Fibroblast of lung (primary cell): ENCODE measurements around the gene POGLUT3. TPM values are rescaled to one million over a fixed set of nuclear protein-coding genes. Genes with fewer than 3 reads are reported as not detected.

ENCODE experiments used
- DNase-seq, 2 donors: peaks; one replicate each; pipeline versions ENCODE4 v3.0.0 to v3.0.0-alpha.2; 2010; ENCODE audit warnings: low read depth in 2 of 2
- H2AFZ ChIP-seq: 2 replicates; pipeline ENCODE4 v1.5.1; 2012; ENCODE audit warnings: low read length, control low read depth, inconsistent platforms
- H3K27ac ChIP-seq: 2 replicates; pipeline ENCODE4 v1.5.1; 2011; ENCODE audit warnings: low read length, control low read depth; ENCODE audit not compliant: insufficient read depth
- H3K27me3 ChIP-seq: 2 replicates; pipeline ENCODE4 v1.5.1; 2011; ENCODE audit warnings: mild to moderate bottlenecking, low read length; ENCODE audit not compliant: control insufficient read depth, insufficient read depth
- H3K36me3 ChIP-seq: 2 replicates; pipeline ENCODE4 v1.5.1; 2011; ENCODE audit warnings: low read length; ENCODE audit not compliant: control insufficient read depth, insufficient read depth
- H3K4me1 ChIP-seq: 2 replicates; pipeline ENCODE4 v1.5.1; 2011; ENCODE audit warnings: low read length; ENCODE audit not compliant: control insufficient read depth, insufficient read depth; ENCODE audit errors: extremely low read depth
- H3K4me2 ChIP-seq: 2 replicates; pipeline ENCODE4 v1.5.1; 2011; ENCODE audit warnings: low read length, control low read depth; ENCODE audit not compliant: insufficient read depth; ENCODE audit errors: extremely low read depth
- H3K4me3 ChIP-seq, 4 experiments: fragments of 200-600 bp in 1 of 4; sonication (generic) in 1 of 4; replicated peaks in 1 of 4; 2 replicates each; pipeline ENCODE4 v1.5.1; 2011 to 2016; ENCODE audit warnings: low read length in 4 of 4, low read depth in 3 of 4, mild to moderate bottlenecking in 3 of 4, control low read depth in 2 of 4, inconsistent platforms in 1 of 4, mixed read lengths in 1 of 4; ENCODE audit not compliant: insufficient read depth in 1 of 4; ENCODE audit errors: control extremely low read depth in 1 of 4
- H3K79me2 ChIP-seq: 2 replicates; pipeline ENCODE4 v1.5.1; 2012; ENCODE audit warnings: mild to moderate bottlenecking, low read length, inconsistent platforms; ENCODE audit not compliant: control insufficient read depth, insufficient read depth
- H3K9ac ChIP-seq: 2 replicates; pipeline ENCODE4 v1.5.1; 2011; ENCODE audit warnings: mild to moderate bottlenecking, low read length, control low read depth; ENCODE audit not compliant: insufficient read depth
- H3K9me3 ChIP-seq: 2 replicates; pipeline ENCODE4 v1.5.1; 2012; ENCODE audit warnings: low read depth, low read length; ENCODE audit not compliant: control insufficient read depth, insufficient read depth
- H4K20me1 ChIP-seq: 2 replicates; pipeline ENCODE4 v1.5.1; 2011; ENCODE audit warnings: low read length; ENCODE audit not compliant: control insufficient read depth, insufficient read depth; ENCODE audit errors: extremely low read depth
- EZH2 ChIP-seq: IDR thresholded peaks from 2 replicates; pipeline ENCODE4 v1.5.1; 2012; ENCODE audit warnings: low read length, control low read depth, mild to moderate bottlenecking; ENCODE audit errors: missing control alignments
- polyA plus RNA-seq, 2 donors: library from polyadenylated mRNA; depleted of rRNA in 1 of 2; stranded (reverse) in 1 of 2; unstranded in 1 of 2; fragments of >200 nt; gene quantifications; 2 replicates each; pipeline ENCODE4 v1.2.1, GENCODE V29; 2011 to 2012; ENCODE audit warnings: missing spikeins in 1 of 2
- total RNA-seq: library from RNA; depleted of rRNA; stranded (reverse); fragments of >200 nt; gene quantifications from 2 replicates; pipeline ENCODE4 v1.2.1, GENCODE V29; 2014
- TF ChIP-seq, protein P1 (sequence below), 2 donors: IDR thresholded peaks in 1 of 2; conservative IDR thresholded peaks in 1 of 2; 1 replicate in 1 of 2; 2 replicates in 1 of 2; pipeline ENCODE4 v1.5.1; 2011 to 2012; ENCODE audit warnings: low read length in 2 of 2, control low read depth in 1 of 2, inconsistent platforms in 1 of 2, low read depth in 1 of 2, mild to moderate bottlenecking in 1 of 2

The POGLUT3 gene
- total and polyA plus RNA-seq, 2 donors (not counting 1 experiment from before 2014, with no cell fraction given): 41.1 to 81.0 TPM

DNA sequence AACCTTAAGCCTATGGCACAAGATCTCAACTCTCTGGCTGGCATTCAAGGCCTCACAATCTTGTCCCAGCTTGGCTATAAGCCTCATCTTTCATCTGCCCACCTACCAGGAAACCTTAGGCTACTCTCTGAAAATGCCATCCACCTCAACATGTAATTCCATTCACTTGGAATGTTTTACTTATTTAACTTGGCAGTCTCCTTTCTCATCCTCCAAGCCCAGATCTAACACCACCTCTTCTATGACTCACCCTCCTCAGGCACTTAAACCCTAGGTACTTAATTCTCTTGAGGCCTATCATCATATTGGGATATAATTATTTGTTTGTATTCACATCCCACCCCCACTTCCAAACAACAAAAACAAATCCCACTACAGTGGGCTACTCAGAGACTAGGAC is 15.0 kb downstream of the POGLUT3 start:
- Histone ChIP-seq H3K36me3 (peaks cover 2% of the 10 kb centered on the region), H3K4me1 (no peaks in the 10 kb centered on the region), H3K9me3 (no peaks in the 10 kb centered on the region), H3K4me3 (no peak overlapping the region), H3K79me2 (no peaks in the 10 kb centered on the region), H3K27me3 (no peaks in the 10 kb centered on the region), H3K4me2 (no peak overlapping the region), H4K20me1 (no peaks in the 10 kb centered on the region), H3K9ac (no peak overlapping the region), H2AFZ (no peak overlapping the region), H3K27ac (no peak overlapping the region)
- peak in 1 of 2 donors; percentile 78 for DNase-seq
- TF ChIP-seq, protein P1, sequence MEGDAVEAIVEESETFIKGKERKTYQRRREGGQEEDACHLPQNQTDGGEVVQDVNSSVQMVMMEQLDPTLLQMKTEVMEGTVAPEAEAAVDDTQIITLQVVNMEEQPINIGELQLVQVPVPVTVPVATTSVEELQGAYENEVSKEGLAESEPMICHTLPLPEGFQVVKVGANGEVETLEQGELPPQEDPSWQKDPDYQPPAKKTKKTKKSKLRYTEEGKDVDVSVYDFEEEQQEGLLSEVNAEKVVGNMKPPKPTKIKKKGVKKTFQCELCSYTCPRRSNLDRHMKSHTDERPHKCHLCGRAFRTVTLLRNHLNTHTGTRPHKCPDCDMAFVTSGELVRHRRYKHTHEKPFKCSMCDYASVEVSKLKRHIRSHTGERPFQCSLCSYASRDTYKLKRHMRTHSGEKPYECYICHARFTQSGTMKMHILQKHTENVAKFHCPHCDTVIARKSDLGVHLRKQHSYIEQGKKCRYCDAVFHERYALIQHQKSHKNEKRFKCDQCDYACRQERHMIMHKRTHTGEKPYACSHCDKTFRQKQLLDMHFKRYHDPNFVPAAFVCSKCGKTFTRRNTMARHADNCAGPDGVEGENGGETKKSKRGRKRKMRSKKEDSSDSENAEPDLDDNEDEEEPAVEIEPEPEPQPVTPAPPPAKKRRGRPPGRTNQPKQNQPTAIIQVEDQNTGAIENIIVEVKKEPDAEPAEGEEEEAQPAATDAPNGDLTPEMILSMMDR (conservative IDR thresholded peaks at IDR 0.05 in 1 of 2, IDR thresholded peaks at IDR 0.05 in 1 of 2; ENCODE audit: low read depth in 1 of 2, low read length in 2 of 2): no peak
- TF ChIP-seq EZH2: no peak

DNA sequence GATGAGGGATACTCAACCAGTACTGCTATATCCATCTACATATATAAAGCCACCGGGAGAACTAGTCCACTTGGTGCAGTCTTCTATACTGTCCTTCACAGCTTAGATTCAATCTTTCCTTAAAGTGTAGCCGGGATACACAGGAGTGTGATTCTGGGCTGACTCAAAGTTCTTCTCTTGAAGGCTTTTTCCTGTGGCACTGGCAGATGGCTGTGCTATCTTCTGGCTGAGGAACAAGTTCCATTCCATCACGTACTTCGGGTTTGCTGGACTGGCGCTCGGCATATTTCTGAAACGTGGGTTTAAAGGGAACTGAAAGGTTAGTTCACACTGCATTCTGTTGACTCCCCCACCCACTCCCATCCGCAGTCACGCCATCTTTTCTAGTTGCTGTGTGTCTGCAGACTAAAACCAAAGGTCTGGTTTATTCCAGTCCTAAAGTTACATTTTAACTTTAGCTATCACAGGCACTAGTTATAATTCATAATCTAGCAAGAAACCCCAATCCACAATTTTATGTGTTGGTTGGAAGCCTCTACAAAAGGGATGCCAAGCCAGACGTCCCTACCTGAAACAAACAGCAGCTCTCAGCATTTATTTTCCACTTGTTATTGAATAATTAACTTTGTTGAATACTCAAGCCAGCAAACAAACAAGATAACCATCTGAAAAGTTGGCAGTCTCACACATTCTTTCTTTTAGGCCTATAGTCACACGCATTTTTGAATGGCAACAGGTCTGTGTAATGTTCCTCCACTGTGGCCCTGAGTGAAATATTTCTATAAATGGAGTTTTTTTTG is 23.3 kb downstream of the POGLUT3 start:
- H3K4me2 ChIP-seq: no peak overlapping the region
- H3K27ac ChIP-seq: no peak overlapping the region
- H4K20me1 ChIP-seq: no peaks in the 10 kb centered on the region
- no peak for DNase-seq
- no peaks in the 10 kb centered on the region for H3K79me2 ChIP-seq
- no peak overlapping the region for H2AFZ ChIP-seq
- H3K9me3 ChIP-seq: no peaks in the 10 kb centered on the region
- no peaks in the 10 kb centered on the region for H3K4me1 ChIP-seq
- TF ChIP-seq EZH2: no peak
- TF ChIP-seq, protein P1 (conservative IDR thresholded peaks at IDR 0.05 in 1 of 2, IDR thresholded peaks at IDR 0.05 in 1 of 2; ENCODE audit: low read depth in 1 of 2, low read length in 2 of 2): no peak
- no peak overlapping the region for H3K4me3 ChIP-seq
- no peak overlapping the region for H3K9ac ChIP-seq
- H3K27me3 ChIP-seq: no peaks in the 10 kb centered on the region
- peaks cover 2% of the 10 kb centered on the region for H3K36me3 ChIP-seq

DNA sequence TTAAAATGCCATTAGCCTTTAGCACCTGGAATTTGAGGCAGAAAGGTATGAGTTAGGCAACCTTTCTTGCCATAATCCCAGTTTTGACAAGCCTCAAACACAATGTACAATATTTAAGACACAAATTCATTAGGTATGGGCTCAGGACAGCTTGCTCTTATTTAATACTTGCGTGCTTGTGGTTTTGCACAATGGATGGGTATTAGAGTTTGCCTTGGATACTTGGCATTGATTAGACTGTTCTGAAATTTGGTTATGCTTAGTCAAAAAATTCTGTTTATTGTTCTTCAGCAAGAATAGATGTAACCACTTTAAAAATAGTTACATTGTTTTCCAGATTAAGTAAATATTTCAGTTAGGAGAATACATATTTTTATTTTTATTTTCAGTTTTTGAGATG is 25.5 kb downstream of the POGLUT3 start:
- no peak for TF ChIP-seq EZH2
- TF ChIP-seq, protein P1 (conservative IDR thresholded peaks at IDR 0.05 in 1 of 2, IDR thresholded peaks at IDR 0.05 in 1 of 2; ENCODE audit: low read depth in 1 of 2, low read length in 2 of 2): no peak
- H3K9ac ChIP-seq: no peak overlapping the region

More for the DNA sequence above, 25.5 kb downstream of the POGLUT3 start:
- no peak for DNase-seq
- no peaks in the 10 kb centered on the region for H3K9me3 ChIP-seq
- no peaks in the 10 kb centered on the region for H4K20me1 ChIP-seq
- H2AFZ ChIP-seq: no peak overlapping the region
- no peaks in the 10 kb centered on the region for H3K4me1 ChIP-seq
- H3K4me3 ChIP-seq: no peak overlapping the region
- H3K4me2 ChIP-seq: no peak overlapping the region
- peaks cover 2% of the 10 kb centered on the region for H3K36me3 ChIP-seq
- no peaks in the 10 kb centered on the region for H3K79me2 ChIP-seq
- H3K27me3 ChIP-seq: no peaks in the 10 kb centered on the region
- H3K27ac ChIP-seq: no peak overlapping the region
